Ascending aorta (tissue), 2 donors: ENCODE data around the gene R3HDM1. TPM values are rescaled to one million over a fixed set of nuclear protein-coding genes. Genes with fewer than 3 reads are reported as not detected.

Experiments used
- DNase-seq, 2 donors: peaks; one replicate each; pipeline ENCODE4 v3.0.0-alpha.2; 2019; ENCODE audit warnings: low spot score in 2 of 2
- H3K27ac ChIP-seq, 2 donors: fragments of 200-600 bp; sonication (generic); one replicate each; pipeline ENCODE4 v1.5.1; 2016 to 2017; ENCODE audit warnings: mild to moderate bottlenecking in 1 of 2
- H3K27me3 ChIP-seq: fragments of 200-600 bp; sonication (generic); one replicate; pipeline ENCODE4 v1.5.1; 2017
- H3K36me3 ChIP-seq, 2 donors: fragments of 200-600 bp; sonication (generic); one replicate each; pipeline ENCODE4 v1.5.1; 2016
- H3K4me1 ChIP-seq, 2 donors: fragments of 200-600 bp; sonication (generic); one replicate each; pipeline ENCODE4 v1.5.1; 2016 to 2017; ENCODE audit warnings: mild to moderate bottlenecking in 1 of 2
- H3K4me3 ChIP-seq, 2 donors: fragments of 200-600 bp; sonication (generic); one replicate each; pipeline ENCODE4 v1.5.1; 2016 to 2017; ENCODE audit warnings: mild to moderate bottlenecking in 1 of 2
- H3K9me3 ChIP-seq, 2 donors: fragments of 200-600 bp; sonication (generic); one replicate each; pipeline ENCODE4 v1.5.1; 2016
- intact Hi-C: fragments of 100-400 bp; cut with DNase I; formaldehyde crosslinking; loops from one replicate; pipeline ENCODE4 v1.15.1; 2023
- total RNA-seq: library from RNA; depleted of rRNA; stranded (reverse); fragments of >200 nt; gene quantifications from one replicate; pipeline ENCODE4 v1.1.0, GENCODE V29; 2016
- TF ChIP-seq, protein P1 (sequence below), 3 experiments: fragments of 200-600 bp in 2 of 3; fragments of 450-650 bp in 1 of 3; sonication (generic) in 2 of 3; IDR thresholded peaks; one replicate each; pipeline ENCODE4 v1.5.1; 2016 to 2019; ENCODE audit warnings: antibody characterized with exemption in 3 of 3, mild to moderate bottlenecking in 1 of 3, moderate library complexity in 1 of 3

R3HDM1 gene
- total RNA-seq, 1 donor from 2014 or later = 5.0 TPM

DNA sequence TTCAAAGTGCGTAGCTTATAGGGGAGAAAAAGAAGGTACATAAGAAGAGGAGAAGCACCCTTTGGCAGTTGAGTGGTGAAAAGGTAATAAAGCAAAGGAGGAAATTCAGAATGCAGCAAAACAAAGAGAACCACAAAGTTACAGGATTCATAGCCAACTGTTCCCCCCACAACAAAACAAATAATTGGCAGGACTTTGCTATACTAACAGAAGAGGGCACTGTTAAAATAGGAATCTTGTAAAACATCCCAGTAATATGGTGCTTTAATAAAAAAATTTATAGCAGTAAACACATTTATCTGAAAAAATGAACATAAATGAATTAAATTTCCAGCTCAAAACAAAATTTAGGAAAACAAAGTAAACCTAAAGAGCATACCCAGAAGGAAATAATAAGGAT lies 42.3 kb downstream of the R3HDM1 start:
- no peak for DNase-seq
- Histone ChIP-seq H3K9me3 (no peaks in the 10 kb centered on the region), H3K4me1 (no peaks in the 10 kb centered on the region), H3K36me3 (peaks cover 0 to 12% of the 10 kb centered on the region in 2 donors), H3K4me3 (no peak overlapping the region), H3K27ac (no peak overlapping the region), H3K27me3 (no peaks in the 10 kb centered on the region)
- intact Hi-C loops = no loop called here
- TF ChIP-seq, protein P1, sequence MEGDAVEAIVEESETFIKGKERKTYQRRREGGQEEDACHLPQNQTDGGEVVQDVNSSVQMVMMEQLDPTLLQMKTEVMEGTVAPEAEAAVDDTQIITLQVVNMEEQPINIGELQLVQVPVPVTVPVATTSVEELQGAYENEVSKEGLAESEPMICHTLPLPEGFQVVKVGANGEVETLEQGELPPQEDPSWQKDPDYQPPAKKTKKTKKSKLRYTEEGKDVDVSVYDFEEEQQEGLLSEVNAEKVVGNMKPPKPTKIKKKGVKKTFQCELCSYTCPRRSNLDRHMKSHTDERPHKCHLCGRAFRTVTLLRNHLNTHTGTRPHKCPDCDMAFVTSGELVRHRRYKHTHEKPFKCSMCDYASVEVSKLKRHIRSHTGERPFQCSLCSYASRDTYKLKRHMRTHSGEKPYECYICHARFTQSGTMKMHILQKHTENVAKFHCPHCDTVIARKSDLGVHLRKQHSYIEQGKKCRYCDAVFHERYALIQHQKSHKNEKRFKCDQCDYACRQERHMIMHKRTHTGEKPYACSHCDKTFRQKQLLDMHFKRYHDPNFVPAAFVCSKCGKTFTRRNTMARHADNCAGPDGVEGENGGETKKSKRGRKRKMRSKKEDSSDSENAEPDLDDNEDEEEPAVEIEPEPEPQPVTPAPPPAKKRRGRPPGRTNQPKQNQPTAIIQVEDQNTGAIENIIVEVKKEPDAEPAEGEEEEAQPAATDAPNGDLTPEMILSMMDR (IDR thresholded peaks at IDR 0.05) = no peak

DNA sequence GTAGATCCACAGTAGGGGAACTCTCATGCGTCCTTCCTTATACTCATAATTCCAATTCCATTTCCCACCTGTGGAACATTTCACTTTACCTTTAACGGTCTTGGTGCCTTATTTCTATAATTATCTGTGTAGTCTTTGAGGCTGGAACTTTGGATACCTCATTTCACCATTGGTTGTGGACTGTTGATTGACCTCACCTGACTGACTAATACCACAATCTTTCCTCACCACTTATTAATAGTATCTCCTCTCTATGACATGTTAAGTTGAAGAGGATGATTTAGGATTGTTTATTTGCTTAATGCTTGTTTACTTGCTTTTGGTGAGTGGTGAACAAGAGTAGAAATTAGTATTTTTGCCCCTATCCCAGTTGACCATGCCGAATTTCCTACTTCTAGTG lies 50.0 kb downstream of the R3HDM1 start:
- DNase-seq = no peak
- TF ChIP-seq, protein P1 (IDR thresholded peaks at IDR 0.05) = no peak
- Histone ChIP-seq H3K4me3 (no peak overlapping the region), H3K36me3 (no peaks in the 10 kb centered on the region), H3K9me3 (no peaks in the 10 kb centered on the region), H3K4me1 (no peaks in the 10 kb centered on the region), H3K27me3 (no peaks in the 10 kb centered on the region), H3K27ac (no peak overlapping the region)
- intact Hi-C loops = no loop called here

DNA sequence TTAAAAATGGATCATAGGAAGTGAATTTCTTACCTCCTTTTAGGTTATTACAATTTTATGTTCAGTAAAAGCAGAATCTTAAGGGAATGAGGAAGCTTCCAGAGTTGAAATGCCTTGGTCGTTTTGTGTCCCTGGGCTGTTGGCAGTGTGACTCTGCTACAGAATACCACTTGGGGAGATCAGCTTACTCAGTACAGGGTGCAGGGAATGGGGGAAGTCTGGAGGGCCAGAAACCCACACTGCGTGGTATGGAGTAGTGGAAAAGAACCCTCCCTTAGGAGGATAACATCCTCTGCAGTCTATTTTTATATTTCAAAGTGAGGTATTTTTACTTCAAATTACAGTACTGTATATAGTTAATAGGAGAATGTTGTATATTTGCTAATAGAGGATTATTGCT lies 51.1 kb downstream of the R3HDM1 start:
- TF ChIP-seq, protein P1 (IDR thresholded peaks at IDR 0.05) = no peak
- Histone ChIP-seq H3K27ac (no peak overlapping the region), H3K4me3 (no peak overlapping the region), H3K9me3 (no peaks in the 10 kb centered on the region), H3K4me1 (no peaks in the 10 kb centered on the region), H3K36me3 (no peaks in the 10 kb centered on the region), H3K27me3 (no peaks in the 10 kb centered on the region)
- DNase-seq = no peak
- intact Hi-C loops = no loop called here

DNA sequence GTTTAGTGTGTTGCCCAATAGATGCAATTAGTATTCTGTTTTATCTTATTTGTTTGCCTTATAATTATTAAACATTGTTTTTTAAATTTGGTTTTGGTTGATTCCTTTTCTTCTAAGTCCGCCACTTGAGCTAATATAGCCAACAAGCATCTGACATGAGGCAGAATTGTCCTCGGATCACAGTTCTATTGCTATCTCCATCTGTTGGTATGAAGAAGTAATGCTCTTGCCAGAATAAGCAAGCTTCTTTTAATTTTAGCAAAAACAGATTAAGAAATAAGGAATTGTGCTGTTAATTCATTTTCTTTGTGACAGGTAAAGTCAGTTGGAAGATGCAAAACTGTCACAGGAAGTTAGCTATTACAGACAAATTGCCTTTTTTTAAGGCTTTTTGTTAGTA lies 54.3 kb downstream of the R3HDM1 start:
- Histone ChIP-seq H3K27me3 (no peaks in the 10 kb centered on the region), H3K4me3 (no peak overlapping the region), H3K36me3 (no peaks in the 10 kb centered on the region), H3K4me1 (no peaks in the 10 kb centered on the region), H3K9me3 (no peaks in the 10 kb centered on the region), H3K27ac (no peak overlapping the region)
- no peak for DNase-seq
- TF ChIP-seq, protein P1 (IDR thresholded peaks at IDR 0.05) = no peak
- intact Hi-C loops = no loop called here

DNA sequence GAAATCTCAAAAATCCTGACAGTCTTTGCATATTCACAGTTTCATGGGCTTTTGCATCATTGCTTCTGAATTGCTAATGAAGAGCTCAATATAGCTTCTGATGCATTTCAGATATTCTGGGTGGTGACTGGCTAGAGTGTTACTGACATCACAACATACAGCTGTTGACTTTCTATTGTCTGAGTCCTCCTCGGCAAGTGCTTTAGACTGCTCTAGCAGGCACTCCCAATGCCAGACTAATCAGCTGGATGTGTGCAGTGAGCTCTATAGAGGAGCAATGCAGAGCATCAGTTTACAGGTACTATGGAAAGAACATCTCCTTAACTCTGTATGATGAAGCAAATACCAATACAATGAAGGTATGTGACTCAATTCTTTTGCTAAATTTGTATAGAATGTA lies 54.9 kb downstream of the R3HDM1 start:
- TF ChIP-seq, protein P1 (IDR thresholded peaks at IDR 0.05) = no peak
- no peaks in the 10 kb centered on the region for H3K4me1 ChIP-seq
- H3K4me3 ChIP-seq = no peak overlapping the region
- H3K27me3 ChIP-seq = no peaks in the 10 kb centered on the region
- no peaks in the 10 kb centered on the region for H3K36me3 ChIP-seq
- H3K27ac ChIP-seq = no peak overlapping the region
- intact Hi-C loops = no loop called here
- DNase-seq = no peak
- no peaks in the 10 kb centered on the region for H3K9me3 ChIP-seq

DNA sequence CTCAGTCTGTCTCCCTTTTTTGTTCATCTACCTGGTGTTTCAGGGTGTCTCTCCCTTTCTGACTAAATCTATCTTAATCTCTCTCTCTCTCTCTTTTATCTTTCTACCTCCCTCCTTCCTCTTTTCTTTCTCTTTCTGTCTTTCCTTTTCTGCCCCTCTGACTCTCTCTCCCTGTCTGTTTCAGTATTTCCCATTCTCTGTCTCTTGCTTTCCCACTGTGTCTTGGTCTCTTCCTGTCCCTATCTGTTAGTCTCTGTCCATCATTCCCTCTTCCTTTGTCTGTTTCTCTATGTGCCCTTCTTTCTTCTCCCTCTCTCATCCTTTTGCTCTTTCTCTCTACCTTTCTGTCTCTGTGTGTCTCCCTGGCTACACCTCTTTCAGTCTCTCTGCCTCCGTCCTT lies 56.7 kb downstream of the R3HDM1 start:
- Histone ChIP-seq H3K27ac (no peak overlapping the region), H3K4me3 (no peak overlapping the region), H3K27me3 (no peaks in the 10 kb centered on the region), H3K4me1 (no peaks in the 10 kb centered on the region), H3K36me3 (no peaks in the 10 kb centered on the region), H3K9me3 (no peaks in the 10 kb centered on the region)
- no peak for DNase-seq
- intact Hi-C loops = no loop called here
- TF ChIP-seq, protein P1 (IDR thresholded peaks at IDR 0.05) = no peak
